SKM-1 treated with dmso at 0.1 percent for 144 hours (cell line): Measurements from ENCODE around the gene CAMK2D.

Source experiments
- DNase-seq: peaks from one replicate; lab custom pipeline; 2025; ENCODE audit not compliant: unreplicated experiment; lab: John Stamatoyannopoulos, UW

CAMK2D gene

DNA sequence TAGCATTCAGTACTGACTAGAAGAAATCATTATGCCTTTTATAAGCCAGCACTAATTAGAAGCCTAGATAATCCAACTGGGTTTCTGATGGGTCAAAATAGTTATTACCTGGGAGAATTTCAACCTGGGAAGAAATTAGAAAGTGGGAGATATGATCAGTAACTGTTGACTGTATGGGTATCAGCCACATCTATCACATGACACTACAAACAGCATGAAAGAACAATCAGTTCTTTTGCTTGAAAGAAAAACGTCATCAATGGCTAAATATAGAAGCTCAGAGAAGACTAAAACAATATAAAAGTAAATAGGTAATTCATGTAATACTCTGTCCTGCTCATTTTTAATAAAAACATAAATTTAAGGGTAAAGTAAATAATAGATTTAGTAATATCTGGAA, 145.1 kb downstream of the CAMK2D start:
- no peak for DNase-seq

DNA sequence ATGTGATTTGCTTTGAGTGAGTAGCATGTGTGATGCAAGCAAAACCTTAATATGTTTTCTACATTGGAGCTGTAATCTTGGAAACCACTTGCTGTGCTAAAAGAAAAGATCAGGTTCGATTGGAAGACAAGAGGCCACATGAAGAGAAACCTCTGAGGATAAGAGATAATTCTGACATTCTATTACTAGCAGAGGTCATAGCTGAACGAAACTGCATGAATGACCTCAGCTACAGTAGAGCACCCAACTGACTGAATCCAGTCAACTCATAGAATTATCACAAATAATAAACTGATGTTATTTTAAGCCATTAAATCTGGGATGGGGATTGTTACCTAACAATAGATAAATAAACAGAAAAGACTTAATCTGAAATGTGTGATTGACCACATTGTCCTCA, 147.1 kb downstream of the CAMK2D start:
- DNase-seq = no peak

DNA sequence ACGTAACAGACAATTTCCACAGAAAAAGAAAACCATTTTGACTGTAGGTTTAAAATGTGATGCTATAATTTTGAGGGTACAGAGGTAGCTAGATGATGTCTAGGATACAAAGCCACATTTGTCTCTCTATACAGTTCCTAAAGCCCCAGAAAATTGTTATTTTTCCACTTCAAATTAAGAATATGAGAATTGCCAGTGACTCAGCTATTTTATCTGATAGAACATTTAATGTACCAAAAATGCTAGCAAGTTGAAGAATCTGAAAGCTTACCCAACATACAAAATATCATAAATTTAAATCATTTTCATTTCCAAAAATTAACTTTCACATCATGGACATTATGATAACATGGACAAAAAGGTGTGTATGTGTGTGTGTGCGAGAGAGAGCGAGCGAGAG, 148.0 kb downstream of the CAMK2D start:
- DNase-seq = no peak

DNA sequence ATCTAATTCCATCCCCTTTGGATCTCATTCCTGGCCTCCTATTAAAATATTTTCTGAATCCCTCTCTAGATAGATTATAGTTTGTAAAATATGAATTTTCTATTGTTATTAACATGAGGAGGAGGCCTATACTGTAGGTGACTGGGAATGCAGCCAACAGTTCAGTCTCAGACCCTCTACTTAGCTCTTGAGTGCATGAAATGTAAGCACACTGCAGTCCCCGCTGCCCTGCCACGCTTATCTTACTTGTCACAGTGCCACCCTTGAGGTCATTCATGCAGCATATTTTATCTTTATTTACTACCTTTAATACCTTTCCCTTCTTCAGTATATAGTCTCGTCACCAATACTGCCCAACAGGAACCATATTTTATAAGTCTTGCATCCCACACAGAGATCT, 151.0 kb downstream of the CAMK2D start:
- DNase-seq = no peak

DNA sequence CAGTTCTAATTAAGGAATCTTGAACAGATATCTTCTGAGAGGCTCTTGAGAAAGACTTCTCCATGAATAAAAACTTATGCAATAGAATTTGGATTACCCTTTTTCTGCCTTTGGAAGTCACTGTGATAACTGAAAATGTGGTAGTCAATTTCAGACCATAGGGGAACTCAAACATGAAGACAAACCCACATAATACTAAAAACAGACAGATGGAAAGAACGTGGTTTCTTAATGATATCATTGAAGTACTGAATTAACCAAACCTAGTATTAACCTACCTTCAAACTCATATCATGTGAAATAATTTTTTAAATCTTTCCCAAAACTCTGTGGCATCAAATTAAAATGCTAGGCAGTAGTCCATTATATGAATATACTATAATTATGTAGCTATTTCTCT, 153.5 kb downstream of the CAMK2D start:
- no peak for DNase-seq

DNA sequence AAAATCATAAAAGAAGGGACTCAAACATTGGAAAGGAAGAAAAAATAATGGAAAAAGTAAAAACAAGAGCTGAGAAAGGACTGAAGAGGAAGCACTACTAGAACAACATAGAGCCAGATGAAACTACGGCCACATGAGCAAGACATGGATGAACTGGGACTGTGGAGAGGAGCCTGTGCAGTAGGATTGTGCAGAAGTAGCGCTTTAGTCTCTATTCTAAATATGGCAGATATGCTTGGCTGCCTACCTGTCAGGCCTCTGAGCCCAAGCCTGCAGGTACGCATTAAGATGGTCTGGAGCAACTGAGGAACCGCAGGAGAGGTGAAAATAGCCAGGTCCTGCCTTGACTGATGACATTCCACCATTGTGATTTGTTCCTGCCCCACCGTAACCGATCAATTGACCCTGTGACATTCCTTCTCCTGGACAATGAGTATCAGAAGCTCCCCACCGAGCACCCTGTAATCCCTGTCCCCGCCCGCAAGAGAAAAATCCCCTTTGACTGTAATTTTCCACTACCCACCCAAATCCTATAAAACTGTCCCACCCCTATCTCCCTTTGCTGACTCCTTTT, 154.3 kb downstream of the CAMK2D start:
- no peak for DNase-seq

DNA sequence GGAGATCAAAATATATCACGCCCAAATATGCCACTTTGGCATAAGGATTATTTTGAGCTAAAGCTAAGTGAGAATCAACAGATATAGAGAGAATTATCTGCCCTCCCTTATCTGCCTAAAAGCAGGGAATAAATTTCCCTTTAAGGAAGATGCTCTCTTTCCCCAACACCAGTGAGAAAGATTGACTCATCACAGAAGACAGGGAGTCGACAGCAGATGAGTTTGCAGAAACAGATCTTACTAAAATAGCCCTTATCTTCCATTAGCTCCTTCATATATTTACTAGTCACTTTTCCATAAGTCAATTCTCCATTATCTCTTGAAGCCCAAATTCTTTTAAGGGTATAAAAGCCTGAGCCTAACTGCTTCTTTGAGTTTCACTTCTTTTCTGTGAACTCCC, 156.6 kb downstream of the CAMK2D start:
- DNase-seq = no peak

DNA sequence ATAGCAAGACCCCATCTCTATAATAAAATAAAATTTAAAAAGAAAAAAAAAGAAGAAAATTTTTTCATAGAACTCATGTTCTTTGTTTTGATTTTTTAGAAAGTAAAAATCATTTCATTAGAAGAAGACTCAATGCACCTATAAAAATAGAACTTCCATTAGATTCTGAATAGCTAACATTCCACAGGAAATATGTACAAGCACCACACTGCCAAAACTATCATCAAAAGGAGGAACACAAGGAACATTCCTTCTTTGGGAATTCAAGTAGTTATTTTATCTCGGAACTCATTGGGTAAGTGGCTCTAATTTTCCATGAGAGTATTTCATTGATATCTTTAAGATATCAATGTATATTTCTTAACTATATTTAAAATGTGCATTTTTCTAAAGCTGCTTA, 157.6 kb downstream of the CAMK2D start:
- no peak for DNase-seq

DNA sequence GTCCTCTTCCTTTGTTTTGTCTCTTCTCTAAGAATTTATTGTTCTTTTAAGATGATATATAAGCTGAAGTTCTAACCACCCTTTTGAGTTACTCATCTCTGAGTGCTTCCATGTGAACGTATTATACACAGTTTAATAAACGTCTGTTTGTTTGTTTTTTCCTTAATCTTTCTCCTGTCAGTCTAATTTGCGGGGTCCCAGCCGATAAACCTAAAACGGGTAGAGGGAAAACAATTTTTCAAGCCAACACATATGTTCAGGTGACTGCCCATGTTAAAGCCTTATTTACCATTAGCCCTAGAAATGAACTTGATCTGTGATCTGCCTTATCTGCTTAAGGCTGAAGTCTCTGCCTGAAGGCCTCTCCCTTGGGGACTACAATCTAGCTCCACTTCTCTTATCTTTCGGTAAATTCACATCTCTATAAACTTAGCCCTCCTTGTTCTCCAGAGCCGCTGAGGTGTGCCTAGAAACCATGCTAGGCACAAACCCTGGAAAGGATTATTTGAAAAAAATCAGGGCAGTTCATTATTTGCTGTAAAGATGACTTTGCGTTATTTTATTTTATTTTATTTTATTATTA, 158.8 kb downstream of the CAMK2D start:
- no peak for DNase-seq

DNA sequence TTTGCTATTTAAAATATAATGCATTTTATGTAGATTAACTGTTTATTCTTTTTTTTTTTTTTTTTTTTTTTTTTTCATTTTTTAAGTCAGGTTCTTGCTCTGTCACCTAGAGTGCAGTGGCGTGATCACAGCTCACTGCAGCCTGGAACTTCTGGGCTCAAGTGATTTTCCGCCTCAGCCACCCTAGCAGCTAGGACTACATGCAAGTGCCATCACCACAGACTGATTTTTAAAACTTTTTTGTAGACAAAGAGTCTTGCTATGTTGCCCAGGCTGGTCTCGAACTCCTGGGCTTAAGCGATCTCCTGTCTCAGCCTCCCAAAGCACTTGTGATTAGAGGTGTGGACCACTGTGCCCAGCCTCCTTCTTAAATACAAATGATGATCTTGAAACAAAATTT, 159.9 kb downstream of the CAMK2D start:
- DNase-seq = no peak

DNA sequence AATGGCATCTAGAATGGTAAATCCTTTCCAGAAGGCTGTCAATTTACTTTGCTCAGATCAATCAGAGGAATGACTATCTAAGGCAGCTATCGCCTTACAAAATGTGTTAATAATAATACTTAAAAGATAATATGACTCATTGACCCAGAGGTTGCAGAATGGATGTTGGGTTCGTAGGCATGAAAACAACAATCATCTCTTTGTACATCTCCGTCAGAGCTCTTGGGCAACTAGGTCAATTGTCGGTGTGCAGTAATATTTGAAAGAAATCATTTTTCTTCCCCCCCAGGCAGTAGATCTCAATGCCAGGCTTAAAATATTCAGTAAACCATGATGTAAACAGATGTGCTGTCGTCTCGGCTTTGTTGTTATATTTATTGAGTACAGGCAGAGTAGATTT, 165.1 kb downstream of the CAMK2D start:
- DNase-seq = no peak

DNA sequence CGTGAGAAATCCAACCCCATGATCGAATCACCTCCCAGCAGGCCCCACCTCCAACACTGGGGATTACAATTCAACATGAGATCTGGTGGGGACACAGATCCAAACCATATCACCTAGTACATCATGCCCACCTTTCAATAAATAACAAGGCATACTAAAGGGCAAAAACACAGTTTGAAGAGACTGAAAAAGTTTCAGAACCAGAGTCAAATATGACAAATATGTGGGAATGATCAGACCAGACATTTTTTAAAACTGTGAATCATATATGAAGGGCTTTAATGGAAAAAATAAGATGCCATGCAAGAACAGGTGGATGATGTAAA, 167.3 kb downstream of the CAMK2D start:
- DNase-seq = no peak

DNA sequence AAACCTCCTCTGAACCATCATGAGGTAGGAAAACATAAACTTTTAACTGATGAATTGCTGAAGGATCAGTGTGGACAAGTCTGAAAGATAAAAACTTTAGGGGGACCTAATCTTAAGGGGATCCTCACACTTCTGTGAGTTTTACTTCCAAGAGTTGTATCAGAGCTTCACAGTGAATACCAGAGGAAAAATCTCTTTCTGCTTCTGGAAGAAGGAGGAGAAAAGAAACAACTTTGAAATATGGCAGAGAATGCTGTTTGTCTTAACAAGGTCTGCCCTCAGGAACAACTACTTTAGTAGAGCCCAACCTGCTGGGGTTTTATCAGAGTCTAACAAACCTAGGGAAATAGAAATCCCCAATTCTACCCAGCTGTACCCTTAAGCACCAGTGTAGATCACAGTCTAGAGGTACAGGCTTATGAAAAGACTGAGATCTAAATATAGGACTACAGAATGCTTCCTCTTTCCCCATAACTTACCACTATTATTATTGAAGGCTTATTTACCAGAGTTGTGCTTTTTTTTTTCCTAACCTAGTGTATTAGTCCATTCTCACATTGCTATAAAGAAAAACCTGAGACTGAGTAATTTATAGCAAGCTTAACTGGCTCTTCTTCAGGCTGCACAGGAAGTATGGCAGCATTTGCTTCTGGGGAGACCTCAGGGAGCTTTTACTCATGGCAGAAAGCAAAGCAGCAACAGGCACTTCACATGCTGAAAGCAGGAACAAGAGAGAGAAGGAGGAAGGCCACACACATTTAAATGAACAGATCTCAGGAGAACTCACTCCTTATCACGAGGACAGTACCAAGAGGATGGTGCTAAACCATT, 167.9 kb downstream of the CAMK2D start:
- DNase-seq = no peak

DNA sequence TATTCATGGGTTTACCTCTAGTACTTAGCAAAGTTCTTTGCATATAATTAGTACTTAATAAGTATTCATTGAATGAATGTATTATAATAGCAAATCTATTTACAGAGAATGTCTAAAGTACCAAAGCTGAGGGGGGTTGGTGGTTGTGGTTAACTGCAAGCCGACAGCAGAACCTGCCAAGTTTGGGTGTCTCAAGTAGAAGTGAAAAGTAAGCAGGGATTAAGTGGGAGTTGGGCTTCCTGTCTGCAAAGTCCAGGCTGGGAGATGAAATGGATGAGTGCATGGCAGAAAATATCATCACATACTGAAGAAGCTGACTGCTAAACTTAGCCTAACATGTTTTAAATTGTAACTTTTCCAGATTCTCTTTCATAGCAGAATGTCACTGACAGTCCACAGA, 169.6 kb downstream of the CAMK2D start:
- no peak for DNase-seq

DNA sequence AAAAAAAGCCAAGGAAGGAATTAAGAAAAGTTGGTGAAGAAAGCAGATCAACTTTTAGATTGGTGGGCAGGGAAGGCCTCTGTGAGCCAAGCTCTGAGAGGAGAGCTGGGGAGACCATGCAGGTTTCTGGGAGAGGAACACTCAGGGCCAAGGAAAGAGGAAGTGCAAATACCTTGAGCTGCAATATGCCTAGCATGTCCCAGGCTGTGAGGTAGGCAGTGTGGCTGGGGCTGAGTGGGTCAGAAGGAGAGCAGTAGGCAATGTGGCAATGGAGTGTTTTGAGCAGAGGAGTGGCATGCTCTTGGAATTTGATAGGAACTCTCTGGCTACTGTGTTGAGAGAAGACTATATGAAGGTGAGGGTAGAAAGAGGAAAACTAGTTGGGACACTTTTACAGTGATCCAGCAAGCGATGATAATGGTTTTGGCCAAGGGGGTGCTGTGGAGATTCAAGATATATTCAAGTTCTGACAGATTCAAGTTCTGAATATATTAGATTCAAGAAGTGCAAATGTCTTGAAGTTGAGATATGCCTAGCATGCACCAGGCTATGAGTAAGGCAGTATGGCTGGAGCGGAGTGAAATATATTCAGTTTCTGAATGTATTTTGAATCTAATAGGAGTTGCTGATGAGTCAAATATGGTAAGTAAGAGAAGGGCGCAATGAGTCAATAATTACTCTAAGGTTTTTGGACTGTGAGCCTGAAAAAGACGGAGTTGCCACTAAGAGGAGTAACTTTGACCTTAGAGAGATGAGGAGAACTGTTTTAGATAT, 172.5 kb downstream of the CAMK2D start:
- DNase-seq = peak; percentile 23

DNA sequence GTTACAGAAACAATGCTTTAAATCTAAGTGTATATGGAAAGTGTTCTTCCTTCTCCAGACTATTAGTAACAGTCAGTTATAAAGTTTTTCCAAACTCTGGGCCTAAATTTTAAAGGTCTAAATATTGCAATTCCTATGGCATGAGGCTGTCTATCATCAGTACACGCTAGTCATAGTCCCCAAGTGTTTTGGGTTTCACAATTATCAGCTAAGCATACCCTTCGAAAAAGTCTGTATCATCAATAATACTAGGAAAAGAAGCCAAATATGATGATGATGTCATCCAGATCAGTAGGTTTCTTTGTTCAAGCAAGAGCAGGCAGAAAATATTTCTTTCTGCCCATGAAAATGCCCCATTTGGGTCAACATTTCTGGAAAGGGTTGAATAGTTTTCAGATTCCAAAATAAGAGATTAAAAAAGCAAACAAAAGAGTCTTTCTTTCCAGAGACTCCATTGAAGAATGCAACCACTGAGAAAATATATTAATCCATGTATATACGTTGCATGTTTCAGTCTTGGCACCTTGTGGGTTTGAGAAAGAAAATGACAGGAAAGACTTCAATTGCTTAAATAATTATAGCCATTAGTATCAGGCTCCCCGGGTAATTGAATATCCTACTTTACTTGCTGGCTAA, 173.8 kb downstream of the CAMK2D start:
- no peak for DNase-seq

DNA sequence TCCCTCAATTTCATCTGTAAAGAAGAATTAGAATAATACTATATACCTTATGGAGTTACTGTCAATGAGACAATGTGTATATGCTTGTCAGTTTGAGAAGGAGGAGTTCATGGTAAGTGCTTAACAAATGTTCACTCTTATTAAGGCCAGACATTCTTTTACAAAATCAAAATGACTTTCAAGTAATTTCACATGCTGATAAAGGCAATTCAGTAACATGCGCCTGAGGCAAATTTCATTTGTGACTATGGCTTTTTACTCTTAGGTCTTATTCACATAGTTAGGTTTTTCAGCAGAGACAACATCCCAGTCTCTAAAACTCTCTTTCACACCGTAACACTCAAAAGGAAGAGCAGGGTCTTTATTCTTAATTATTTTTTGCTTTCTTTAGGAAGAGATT, 174.4 kb downstream of the CAMK2D start:
- no peak for DNase-seq

DNA sequence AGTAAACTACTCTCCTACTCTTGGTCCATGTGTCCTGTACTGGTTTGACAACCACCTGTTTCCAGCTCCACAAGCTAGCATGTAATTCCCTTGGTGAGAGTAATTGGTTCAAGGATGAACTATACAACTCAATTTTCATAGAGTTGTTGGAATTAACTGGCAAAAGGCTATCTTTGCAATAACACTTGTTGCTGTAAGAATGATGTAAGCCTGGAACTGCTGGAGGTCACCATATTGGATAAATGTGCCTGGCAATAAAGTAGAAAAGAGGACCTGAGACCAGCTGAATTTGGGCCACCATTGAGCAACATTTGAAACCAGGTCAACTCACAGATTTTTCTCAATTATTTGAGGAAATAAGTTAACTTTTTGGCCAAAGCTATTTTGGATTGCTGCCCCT, 175.5 kb downstream of the CAMK2D start:
- peak; percentile 2 for DNase-seq

DNA sequence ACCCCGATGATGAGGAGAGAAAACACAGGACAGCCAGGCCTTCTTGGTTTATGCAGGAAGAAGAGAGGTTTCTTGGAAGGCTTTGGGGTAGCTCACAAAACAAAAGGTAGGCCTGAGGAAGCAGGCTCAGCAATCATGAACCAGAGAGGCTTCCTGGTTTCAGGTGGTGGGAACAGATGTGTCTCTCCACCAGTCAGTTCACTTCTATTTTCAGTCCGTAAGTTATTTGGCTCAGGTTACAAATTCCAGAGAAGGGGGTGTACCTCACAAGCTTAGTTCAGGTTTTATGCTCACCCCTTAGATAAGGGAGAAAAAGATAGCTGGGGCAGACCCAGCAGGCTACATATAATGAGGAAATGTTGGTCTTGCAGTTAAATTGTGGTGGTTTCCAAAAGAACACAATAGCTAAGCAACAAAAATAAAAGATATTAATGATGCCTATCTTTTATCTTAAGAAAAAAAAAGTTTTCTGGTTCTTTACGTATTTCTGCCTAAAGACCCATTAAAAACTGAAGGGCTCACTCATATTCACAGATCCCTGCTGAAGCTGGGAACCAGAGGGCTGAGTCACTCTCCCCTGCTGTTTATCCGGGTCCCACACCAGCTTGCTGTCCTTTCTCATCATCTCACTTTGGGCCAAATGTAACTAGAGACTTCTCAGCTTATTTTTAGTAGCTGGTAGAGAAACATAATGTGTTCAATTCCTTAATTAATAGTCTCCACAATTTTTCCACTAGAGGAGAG, 177.0 kb downstream of the CAMK2D start:
- DNase-seq = no peak

DNA sequence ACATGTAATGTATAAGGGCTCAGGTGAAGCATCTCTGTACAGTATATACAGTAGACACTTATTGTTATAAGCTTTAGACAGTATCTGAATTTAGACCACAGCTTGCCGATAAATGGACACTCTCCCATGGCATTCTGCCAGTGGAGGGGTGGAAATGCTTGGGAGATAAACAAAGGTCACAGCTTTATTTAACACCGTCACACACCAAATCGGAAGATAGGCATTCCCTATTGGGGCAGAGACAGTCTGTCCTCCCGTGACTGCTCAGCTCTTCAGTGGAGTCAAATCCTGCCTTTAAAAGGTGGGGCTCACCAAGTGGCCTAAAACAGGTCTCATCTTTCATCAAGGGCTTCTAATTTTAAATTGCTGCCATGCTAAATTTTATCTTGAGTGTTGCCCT, 178.8 kb downstream of the CAMK2D start:
- DNase-seq = no peak

DNA sequence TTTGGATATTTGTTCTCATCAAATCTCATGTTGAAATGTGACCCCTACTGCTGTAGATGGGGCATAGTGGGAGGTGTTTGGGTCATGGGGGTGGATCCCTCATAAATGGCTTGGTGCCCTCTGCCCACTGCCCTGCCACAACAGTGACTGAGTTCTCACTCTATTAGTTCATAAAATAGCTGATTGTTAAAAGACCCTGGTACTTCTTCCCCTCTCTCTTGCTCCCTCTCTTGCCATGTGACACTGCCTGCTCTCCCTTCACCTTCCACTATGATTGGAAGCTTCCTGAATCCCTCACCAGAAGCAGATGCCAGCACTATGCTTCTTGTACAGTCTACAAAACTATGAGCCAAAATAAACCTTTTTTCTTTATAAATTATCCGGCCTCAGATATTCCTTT, 182.2 kb downstream of the CAMK2D start:
- DNase-seq = no peak
